Mesenchymal stem cell (in vitro differentiated cells and primary cell): ENCODE data around the gene OR10A5.
A peak's percentile ranks its signal among the peaks of the same experiment; 100 is the strongest.

Source experiments
- DNase-seq: peaks from one replicate; pipeline ENCODE4 v3.0.0-alpha.2; 2013
- H2AFZ ChIP-seq: one replicate; pipeline ENCODE4 v1.6.1; 2013; ENCODE audit warnings: low read depth, mild to moderate bottlenecking, control low read depth, inconsistent platforms, low read length, moderate library complexity
- H2AK5ac ChIP-seq: 2 replicates; pipeline ENCODE4 v1.6.1; 2013; ENCODE audit warnings: low read length, moderate library complexity, mild to moderate bottlenecking, inconsistent platforms; ENCODE audit not compliant: severe bottlenecking
- H2BK120ac ChIP-seq: one replicate; pipeline ENCODE4 v1.6.1; 2013; ENCODE audit warnings: low read depth, mild to moderate bottlenecking, inconsistent platforms, low read length, moderate library complexity
- H2BK12ac ChIP-seq, 2 experiments: one replicate each; pipeline ENCODE4 v1.6.1; 2013; ENCODE audit warnings: inconsistent platforms in 2 of 2, low read length in 2 of 2, mild to moderate bottlenecking in 2 of 2, moderate library complexity in 2 of 2, control low read depth in 1 of 2
- H2BK15ac ChIP-seq: one replicate; pipeline ENCODE4 v1.6.1; 2013; ENCODE audit warnings: mild to moderate bottlenecking, low read depth, inconsistent platforms; ENCODE audit not compliant: poor library complexity, severe bottlenecking
- H2BK5ac ChIP-seq: 2 replicates; pipeline ENCODE4 v1.6.1; 2013; ENCODE audit warnings: low read depth, mild to moderate bottlenecking, low read length, control low read depth, inconsistent platforms; ENCODE audit not compliant: poor library complexity, severe bottlenecking
- H3K14ac ChIP-seq, 2 experiments: one replicate each; pipeline ENCODE4 v1.6.1; 2013; ENCODE audit warnings: inconsistent platforms in 2 of 2, low read length in 2 of 2, control low read depth in 1 of 2, mild to moderate bottlenecking in 1 of 2, moderate library complexity in 1 of 2
- H3K18ac ChIP-seq, 2 experiments: one replicate each; pipeline ENCODE4 v1.6.1; 2013; ENCODE audit warnings: inconsistent platforms in 2 of 2, low read length in 2 of 2, control low read depth in 1 of 2, low read depth in 1 of 2, mild to moderate bottlenecking in 1 of 2
- H3K23ac ChIP-seq, 2 experiments: one replicate each; pipeline ENCODE4 v1.6.1; 2013; ENCODE audit warnings: inconsistent platforms in 2 of 2, low read length in 2 of 2, mild to moderate bottlenecking in 2 of 2, moderate library complexity in 2 of 2, control low read depth in 1 of 2
- H3K27ac ChIP-seq: 2 replicates; pipeline ENCODE4 v1.5.1; 2013; ENCODE audit warnings: mild to moderate bottlenecking, moderate library complexity, low read length, control low read depth, inconsistent platforms; ENCODE audit not compliant: poor library complexity, severe bottlenecking
- H3K27me3 ChIP-seq, 2 experiments: 2 replicates each; pipeline versions ENCODE4 v1.6.1 to v1.7.0; 2013; ENCODE audit warnings: low read length in 2 of 2, mild to moderate bottlenecking in 2 of 2, moderate library complexity in 2 of 2, control low read depth in 1 of 2, inconsistent platforms in 1 of 2; ENCODE audit not compliant: control insufficient read depth in 1 of 2, insufficient read depth in 1 of 2
- H3K36me3 ChIP-seq, 2 experiments: 2 replicates each; pipeline versions ENCODE4 v1.6.1 to v1.7.0; 2013; ENCODE audit warnings: low read length in 2 of 2, control low read depth in 1 of 2, inconsistent platforms in 1 of 2, low read depth in 1 of 2, mild to moderate bottlenecking in 1 of 2; ENCODE audit not compliant: insufficient read depth in 2 of 2, control insufficient read depth in 1 of 2
- H3K4ac ChIP-seq, 2 experiments: one replicate each; pipeline ENCODE4 v1.6.1; 2013; ENCODE audit warnings: inconsistent platforms in 2 of 2, low read length in 2 of 2, mild to moderate bottlenecking in 2 of 2, moderate library complexity in 2 of 2, control low read depth in 1 of 2, low read depth in 1 of 2
- H3K4me1 ChIP-seq: 2 replicates; pipeline ENCODE4 v1.6.1; 2013; ENCODE audit warnings: low read depth, low read length, control low read depth; ENCODE audit not compliant: control insufficient read depth, insufficient read depth
- H3K4me2 ChIP-seq: 2 replicates; pipeline ENCODE4 v1.6.1; 2013; ENCODE audit warnings: low read length, mild to moderate bottlenecking, inconsistent platforms; ENCODE audit not compliant: poor library complexity, severe bottlenecking
- H3K4me3 ChIP-seq, 2 experiments: 2 replicates each; pipeline versions ENCODE4 v1.5.1 to v1.7.0; 2013; ENCODE audit warnings: low read length in 2 of 2, mild to moderate bottlenecking in 2 of 2, control low read depth in 1 of 2, low read depth in 1 of 2; ENCODE audit not compliant: insufficient read depth in 1 of 2
- H3K79me1 ChIP-seq: replicated peaks from 2 replicates; pipeline ENCODE4 v1.6.1; 2013; ENCODE audit warnings: mild to moderate bottlenecking, control low read depth, low read length, inconsistent platforms; ENCODE audit not compliant: poor library complexity, severe bottlenecking
- H3K9ac ChIP-seq: 2 replicates; pipeline ENCODE4 v1.7.0; 2013; ENCODE audit warnings: mild to moderate bottlenecking, low read length, moderate library complexity
- H3K9me3 ChIP-seq: 2 replicates; pipeline ENCODE4 v1.7.0; 2013; ENCODE audit warnings: mild to moderate bottlenecking, low read length; ENCODE audit not compliant: control insufficient read depth
- H4K8ac ChIP-seq: one replicate; pipeline ENCODE4 v1.6.1; 2013; ENCODE audit warnings: inconsistent platforms, mild to moderate bottlenecking, low read length, moderate library complexity
- H4K91ac ChIP-seq: one replicate; pipeline ENCODE4 v1.6.1; 2013; ENCODE audit warnings: mild to moderate bottlenecking, low read length, inconsistent platforms
- WGBS: methylation state at CpG from one replicate; pipeline ENCODE4 v1.1.7; 2013; ENCODE audit warnings: mixed read lengths; 5-methylcytosine and 5-hydroxymethylcytosine counted together

OR10A5 gene

GRCh38 chr11:6864438-6864837 lies 19.0 kb downstream of the OR10A5 start:
- Histone ChIP-seq H2BK12ac (no peak overlapping the region), H3K9me3 (no peaks in the 10 kb centered on the region), H2AFZ (no peak overlapping the region), H3K9ac (peak overlapping the region; percentile 46), H2BK5ac (no peak overlapping the region), H2AK5ac (no peak overlapping the region), H2BK120ac (no peak overlapping the region), H3K4me3 (no peak overlapping the region), H4K91ac (no peak overlapping the region), H3K4ac (no peak overlapping the region), H3K36me3 (no peaks in the 10 kb centered on the region), H3K79me1 (no peaks in the 10 kb centered on the region), H3K14ac (no peak overlapping the region), H4K8ac (no peak overlapping the region), H3K4me2 (no peak overlapping the region), H2BK15ac (no peak overlapping the region), H3K18ac (no peak overlapping the region), H3K27me3 (no peaks in the 10 kb centered on the region), H3K23ac (no peak overlapping the region), H3K4me1 (no peaks in the 10 kb centered on the region), H3K27ac (no peak overlapping the region)
- no CpG with 5 or more reads among the region's 1 CpG for WGBS
- no peak for DNase-seq

- no peak overlapping the region for H3K4me3 ChIP-seq
- H3K27me3 ChIP-seq: no peaks in the 10 kb centered on the region
- WGBS: no CpG with 5 or more reads among the region's 1 CpG
- no peak overlapping the region for H4K8ac ChIP-seq
- no peak overlapping the region for H2BK12ac ChIP-seq
- no peak overlapping the region for H3K4me2 ChIP-seq
- no peak overlapping the region for H3K23ac ChIP-seq
- H3K18ac ChIP-seq: no peak overlapping the region
- H3K79me1 ChIP-seq: no peaks in the 10 kb centered on the region
- H4K91ac ChIP-seq: no peak overlapping the region
- H3K14ac ChIP-seq: no peak overlapping the region
- no peak overlapping the region for H2AK5ac ChIP-seq
- no peak overlapping the region for H2BK120ac ChIP-seq
- no peak overlapping the region for H2AFZ ChIP-seq
- DNase-seq: no peak
- H3K9me3 ChIP-seq: no peaks in the 10 kb centered on the region
- no peaks in the 10 kb centered on the region for H3K36me3 ChIP-seq
- no peak overlapping the region for H2BK5ac ChIP-seq
- H3K27ac ChIP-seq: no peak overlapping the region
- no peak overlapping the region for H3K4ac ChIP-seq
- no peaks in the 10 kb centered on the region for H3K4me1 ChIP-seq
- no peak overlapping the region for H3K9ac ChIP-seq
- no peak overlapping the region for H2BK15ac ChIP-seq
Observed at GRCh38 chr11:6871278-6871677, 25.8 kb downstream of the OR10A5 start.

- WGBS: 91% methylated on average over 1 of the region's 2 CpGs
- no peak overlapping the region for H2BK5ac ChIP-seq
- H3K4me1 ChIP-seq: no peaks in the 10 kb centered on the region
- DNase-seq: no peak
- H4K91ac ChIP-seq: no peak overlapping the region
- no peak overlapping the region for H3K14ac ChIP-seq
- no peaks in the 10 kb centered on the region for H3K79me1 ChIP-seq
- H3K9me3 ChIP-seq: peaks cover 11% of the 10 kb centered on the region
- no peak overlapping the region for H3K27ac ChIP-seq
- no peaks in the 10 kb centered on the region for H3K36me3 ChIP-seq
- no peak overlapping the region for H3K9ac ChIP-seq
- H2BK12ac ChIP-seq: no peak overlapping the region
- H3K18ac ChIP-seq: no peak overlapping the region
- no peak overlapping the region for H3K4me3 ChIP-seq
- H3K4me2 ChIP-seq: no peak overlapping the region
- H4K8ac ChIP-seq: no peak overlapping the region
- H2BK120ac ChIP-seq: no peak overlapping the region
- no peak overlapping the region for H3K23ac ChIP-seq
- no peak overlapping the region for H2AFZ ChIP-seq
- H2AK5ac ChIP-seq: no peak overlapping the region
- H2BK15ac ChIP-seq: no peak overlapping the region
- H3K27me3 ChIP-seq: no peaks in the 10 kb centered on the region
- no peak overlapping the region for H3K4ac ChIP-seq
Observed at GRCh38 chr11:6875761-6876160, 30.3 kb downstream of the OR10A5 start.

- H4K91ac ChIP-seq: no peak within 1 kb of the TSS
- H3K9ac ChIP-seq: no peak within 1 kb of the TSS
- no peak within 1 kb of the TSS for H3K27ac ChIP-seq
- no peak within 1 kb of the TSS for H2AK5ac ChIP-seq
- H2BK15ac ChIP-seq: no peak within 1 kb of the TSS
- no peak within 1 kb of the TSS for H3K23ac ChIP-seq
- H3K4me2 ChIP-seq: no peak within 1 kb of the TSS
- H3K4ac ChIP-seq: no peak within 1 kb of the TSS
- 80% methylated on average over 1 of the region's 1 CpG for WGBS
- DNase-seq: no peak
- H2AFZ ChIP-seq: no peak within 1 kb of the TSS
- H3K18ac ChIP-seq: no peak within 1 kb of the TSS
- H3K4me3 ChIP-seq: no peak within 1 kb of the TSS
- no peaks in the 10 kb centered on the region for H3K4me1 ChIP-seq
- no peak within 1 kb of the TSS for H2BK12ac ChIP-seq
- no peak within 1 kb of the TSS for H4K8ac ChIP-seq
- H3K79me1 ChIP-seq: no peaks in the 10 kb centered on the region
- H3K27me3 ChIP-seq: no peaks in the 10 kb centered on the region
- H2BK5ac ChIP-seq: no peak within 1 kb of the TSS
- peaks cover 11% of the 10 kb centered on the region for H3K9me3 ChIP-seq
- no peak within 1 kb of the TSS for H2BK120ac ChIP-seq
- no peak within 1 kb of the TSS for H3K14ac ChIP-seq
- H3K36me3 ChIP-seq: no peaks in the 10 kb centered on the region
Observed at GRCh38 chr11:6876325-6876724, 30.8 kb downstream of the OR10A5 start, which contains the start of gene OR10A4. Gene OR10A4, plus strand, starts transcription at chr11:6876625. Its CDS starts 23 bp downstream, at chr11:6876648.
